HG03575 (cell line): ENCODE data around the gene GRIA3.
"Not testable (repeated sequence)": the region's sequence is repeated elsewhere in the genome, so short reads cannot be mapped to it uniquely, and the experiment has no call there.

Experiments
- ATAC-seq: cut with Tn5 transposase; IDR thresholded peaks from one replicate; pipeline ENCODE4 v1.9.1; 2021; ENCODE audit not compliant: unreplicated experiment, insufficient number of reproducible peaks, low FRiP score; ENCODE audit errors: extremely low read depth

Gene GRIA3

GRCh38 chrX:123425471-123425870, 241.4 kb downstream of the GRIA3 start:
- no peak for ATAC-seq

GRCh38 chrX:123425904-123426303, 241.8 kb downstream of the GRIA3 start:
- ATAC-seq: no peak

GRCh38 chrX:123432361-123433150, 248.5 kb downstream of the GRIA3 start:
- no peak for ATAC-seq

GRCh38 chrX:123436512-123437136, 252.5 kb downstream of the GRIA3 start:
- no peak for ATAC-seq

GRCh38 chrX:123439926-123440325, 255.8 kb downstream of the GRIA3 start:
- ATAC-seq: not testable (repeated sequence)

GRCh38 chrX:123442764-123443163, 258.7 kb downstream of the GRIA3 start:
- no peak for ATAC-seq

- no peak for ATAC-seq
Measured at GRCh38 chrX:123447506-123447905, 263.4 kb downstream of the GRIA3 start.

GRCh38 chrX:123449335-123449734, 265.3 kb downstream of the GRIA3 start:
- no peak for ATAC-seq

GRCh38 chrX:123450222-123450621, 266.1 kb downstream of the GRIA3 start:
- no peak for ATAC-seq

GRCh38 chrX:123454712-123455431, 270.8 kb downstream of the GRIA3 start:
- no peak for ATAC-seq

- no peak for ATAC-seq
Measured at GRCh38 chrX:123455693-123456092, 271.6 kb downstream of the GRIA3 start.

- no peak for ATAC-seq
Measured at GRCh38 chrX:123464709-123465108, 280.6 kb downstream of the GRIA3 start.

GRCh38 chrX:123468481-123468880, 284.4 kb downstream of the GRIA3 start:
- ATAC-seq: no peak

GRCh38 chrX:123475068-123475724, 291.1 kb downstream of the GRIA3 start:
- ATAC-seq: no peak

GRCh38 chrX:123476611-123477219, 292.6 kb downstream of the GRIA3 start:
- ATAC-seq: no peak

GRCh38 chrX:123477673-123478072, 293.6 kb downstream of the GRIA3 start:
- ATAC-seq: no peak

GRCh38 chrX:123481913-123482851, 298.1 kb downstream of the GRIA3 start:
- ATAC-seq: no peak

- ATAC-seq: no peak
Measured at GRCh38 chrX:123486297-123486696, 302.2 kb downstream of the GRIA3 start.
